GM12892 (cell line): ENCODE data around the gene GRK6.

Experiments used
- DNase-seq: peaks from one replicate; pipeline ENCODE4 v3.0.0; 2011; ENCODE audit not compliant: insufficient read length
- FAIRE-seq: peaks from 2 replicates; lab custom pipeline; 2011; peaks lifted over from hg19 to GRCh38; lab: Jason Lieb, UNC
- POLR2A ChIP-seq: IDR thresholded peaks from 2 replicates; pipeline ENCODE4 v1.6.1; 2011; ENCODE audit warnings: low read depth, low read length, control low read depth
- POLR2AphosphoS5 ChIP-seq: IDR thresholded peaks from 2 replicates; pipeline ENCODE4 v1.6.1; 2011; ENCODE audit warnings: low read depth, low read length, control low read depth
- TAF1 ChIP-seq: IDR thresholded peaks from 2 replicates; pipeline ENCODE4 v1.6.1; 2011; ENCODE audit warnings: low read depth, mild to moderate bottlenecking, control low read depth, low read length, borderline replicate concordance

Gene GRK6

DNA sequence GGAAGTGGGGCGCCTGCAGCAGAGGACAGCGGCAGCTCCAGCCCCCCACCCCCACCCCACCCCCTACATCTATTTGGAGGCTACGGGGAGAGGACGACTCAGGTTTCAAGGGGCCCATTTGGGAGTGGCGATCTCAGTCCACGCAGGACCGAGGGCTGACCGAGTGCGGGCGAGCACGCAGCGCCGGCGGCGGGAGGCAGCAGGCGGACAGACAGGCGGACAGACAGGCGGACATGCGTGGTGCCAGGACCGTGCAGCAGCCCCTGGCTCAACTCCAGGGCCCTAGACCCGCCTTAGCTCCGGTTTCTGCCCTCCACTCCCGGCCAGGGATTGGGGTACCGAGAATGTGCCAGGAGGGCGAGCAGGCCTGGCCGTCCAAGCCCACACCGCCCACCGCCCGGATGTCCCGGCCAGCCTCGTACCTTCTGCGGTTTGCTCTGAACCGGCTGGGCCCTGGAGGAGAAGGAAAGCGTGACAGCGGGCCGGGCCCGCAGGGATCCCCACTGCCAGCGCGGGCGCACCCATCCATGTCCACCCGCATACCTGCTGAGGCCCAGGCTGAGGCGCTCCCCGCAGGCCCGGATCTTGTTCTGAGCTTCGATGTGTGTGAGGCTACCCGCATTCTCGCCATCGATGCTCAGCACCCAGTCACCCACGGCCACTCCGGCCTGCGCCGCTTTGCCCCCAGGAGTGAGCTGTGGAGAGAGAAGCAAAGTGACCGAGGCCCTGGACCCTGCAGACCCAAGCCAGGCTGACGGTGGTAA, 65.7 kb downstream of the GRK6 start:
- no peak for FAIRE-seq
- TF ChIP-seq POLR2AphosphoS5 = no peak
- no peak for TF ChIP-seq TAF1
- TF ChIP-seq POLR2A = 0 out of 2 replicates have a peak, but pooled peaks have one; percentile 3
- DNase-seq = no peak
